CD8-positive, alpha-beta memory T cell (primary cell): Measurements from ENCODE around the gene KLRF2. TPM values are rescaled to one million over a fixed set of nuclear protein-coding genes. Genes with fewer than 3 reads are reported as not detected.
A peak's percentile ranks its signal among the peaks of the same experiment; 100 is the strongest.

Experiments
- CTCF ChIA-PET: fragments of 350-600 bp; sonication (Branson Sonifier 250); formaldehyde crosslinking; loops from one replicate; lab custom pipeline; 2021; ENCODE audit warnings: antibody characterized with exemption; lab: Charles Lee
- POLR2A ChIA-PET: fragments of 350-600 bp; sonication (Branson Sonifier 250); formaldehyde crosslinking; loops from one replicate; lab custom pipeline; 2021; ENCODE audit warnings: antibody characterized with exemption; lab: Charles Lee
- DNase-seq, 5 donors: peaks; one replicate each; pipeline versions ENCODE4 v3.0.0 to v3.0.0-alpha.2; 2020 to 2022; ENCODE audit warnings: mixed read lengths in 1 of 5
- H3K27ac ChIP-seq: one replicate; pipeline ENCODE4 v1.7.0; 2013; ENCODE audit warnings: low read depth, mild to moderate bottlenecking, low read length, moderate library complexity
- H3K27me3 ChIP-seq: 2 replicates; pipeline ENCODE4 v1.7.0; 2013; ENCODE audit warnings: low read length, mild to moderate bottlenecking; ENCODE audit not compliant: insufficient read depth, poor library complexity, severe bottlenecking
- H3K36me3 ChIP-seq: 2 replicates; pipeline ENCODE4 v1.7.0; 2013; ENCODE audit warnings: mild to moderate bottlenecking, low read length, moderate library complexity; ENCODE audit not compliant: insufficient read depth
- H3K4me1 ChIP-seq: 2 replicates; pipeline ENCODE4 v1.7.0; 2013; ENCODE audit warnings: mild to moderate bottlenecking, low read length, moderate library complexity; ENCODE audit not compliant: insufficient read depth
- H3K4me3 ChIP-seq: 2 replicates; pipeline ENCODE4 v1.7.0; 2013; ENCODE audit warnings: mild to moderate bottlenecking, low read length
- H3K9me3 ChIP-seq: 2 replicates; pipeline ENCODE4 v1.7.0; 2013; ENCODE audit warnings: mild to moderate bottlenecking, low read length
- H3K27ac Mint-ChIP-seq, 8 donors: one replicate each; pipeline ENCODE4 v1.8.0; 2020 to 2021; ENCODE audit warnings: mixed read lengths in 8 of 8, mild to moderate bottlenecking in 6 of 8, inconsistent platforms in 3 of 8, moderate library complexity in 3 of 8
- H3K27me3 Mint-ChIP-seq, 2 donors: one replicate each; pipeline ENCODE4 v1.8.0; 2020 to 2021; ENCODE audit warnings: mixed read lengths in 2 of 2, mild to moderate bottlenecking in 1 of 2, moderate library complexity in 1 of 2
- H3K36me3 Mint-ChIP-seq, 3 donors: one replicate each; pipeline ENCODE4 v1.8.0; 2020 to 2021; ENCODE audit warnings: mixed read lengths in 3 of 3, inconsistent platforms in 1 of 3, mild to moderate bottlenecking in 1 of 3
- H3K4me1 Mint-ChIP-seq, 3 donors: one replicate each; pipeline ENCODE4 v1.8.0; 2020 to 2021; ENCODE audit warnings: mixed read lengths in 3 of 3, inconsistent platforms in 1 of 3, mild to moderate bottlenecking in 1 of 3
- H3K4me3 Mint-ChIP-seq, 7 donors: one replicate each; pipeline ENCODE4 v1.8.0; 2020 to 2021; ENCODE audit warnings: mixed read lengths in 7 of 7, mild to moderate bottlenecking in 6 of 7, moderate library complexity in 4 of 7, inconsistent platforms in 2 of 7
- H3K9me3 Mint-ChIP-seq, 5 donors: one replicate each; pipeline ENCODE4 v1.8.0; 2020 to 2022; ENCODE audit warnings: mixed read lengths in 5 of 5, mild to moderate bottlenecking in 3 of 5, moderate library complexity in 2 of 5, inconsistent platforms in 1 of 5
- polyA plus RNA-seq: library from polyadenylated mRNA; unstranded; fragments of 300-500 nt; fragmentation: Illumina TruSeq; gene quantifications from one replicate; pipeline ENCODE4 v1.2.3, GENCODE V29; 2021
- total RNA-seq, 2 experiments: library from RNA; stranded (reverse); gene quantifications; one replicate each; pipeline ENCODE4 v1.2.3, GENCODE V29; 2021

Gene KLRF2
- total and polyA plus RNA-seq, 3 experiments from 2014 or later = not detected

DNA sequence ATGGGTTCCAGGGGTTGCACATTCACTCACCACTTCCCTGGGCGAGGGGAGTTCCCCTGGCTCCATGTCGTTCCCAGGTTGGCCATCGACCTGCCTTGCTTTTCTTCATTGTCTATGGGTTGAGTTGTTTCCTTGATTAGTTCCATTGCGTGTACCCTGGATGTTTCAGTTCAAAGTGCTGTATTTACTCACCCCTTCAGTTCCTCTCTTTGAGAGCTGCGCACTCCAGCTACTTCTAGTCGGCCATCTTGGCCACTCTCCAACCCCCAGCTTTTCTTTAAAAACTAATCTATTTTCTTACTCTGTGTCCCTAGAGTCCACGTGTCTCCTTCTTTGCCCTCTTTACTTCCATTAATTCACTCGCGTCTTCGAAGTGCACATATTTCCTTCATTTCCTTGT is 39.2 kb downstream of the KLRF2 start:
- Histone ChIP-seq H3K27me3 (no peaks in the 10 kb centered on the region), H3K27ac (no peak overlapping the region), H3K4me3 (no peak overlapping the region), H3K4me1 (no peaks in the 10 kb centered on the region), H3K36me3 (no peaks in the 10 kb centered on the region), H3K9me3 (no peaks in the 10 kb centered on the region)
- Mint-ChIP-seq H3K9me3 (no peaks in the 10 kb centered on the region), H3K4me1 (peaks cover 10 to 14% (median 12%) of the 10 kb centered on the region in 3 donors), H3K4me3 (no peak overlapping the region), H3K36me3 (peaks cover 0 to 8% (median 0%) of the 10 kb centered on the region in 3 donors), H3K27me3 (peaks cover 2 to 6% of the 10 kb centered on the region in 2 donors), H3K27ac (no peak overlapping the region)
- DNase-seq = no peak
- POLR2A ChIA-PET = no interaction called here
- CTCF ChIA-PET = interaction anchor here (1.8 to 2.2 kb wide), 2 partner anchors 14 to 106 kb away, joined by 6 to 8 read pairs; no protein-coding TSS in a partner anchor

DNA sequence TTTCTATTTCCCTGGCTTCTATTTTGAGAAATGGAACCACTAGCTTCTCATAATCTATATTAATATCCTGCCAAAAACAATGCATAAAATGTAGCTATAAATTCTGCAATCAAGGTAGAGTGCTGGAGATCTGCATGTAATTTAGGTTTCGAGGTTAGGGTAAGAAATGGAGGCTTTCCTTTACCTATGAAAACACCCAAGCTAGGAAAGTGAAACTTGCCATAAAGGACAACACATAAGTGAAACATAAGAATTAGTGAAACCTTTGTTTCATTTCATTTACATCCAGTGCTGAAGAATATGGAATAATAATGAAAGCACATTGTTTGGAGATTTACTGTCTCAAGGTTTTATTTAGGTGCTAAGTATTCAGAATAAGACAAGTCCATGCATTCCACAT is 41.1 kb downstream of the KLRF2 start:
- ChIA-PET POLR2A (no interaction called here), CTCF (interaction anchor here (1.3 to 1.9 kb wide), 3 partner anchors 109 to 171 kb away, joined by 4 to 12 read pairs (median 6); no protein-coding TSS in a partner anchor)
- Histone ChIP-seq H3K4me3 (no peak overlapping the region), H3K36me3 (no peaks in the 10 kb centered on the region), H3K27ac (no peak overlapping the region), H3K9me3 (no peaks in the 10 kb centered on the region), H3K4me1 (no peaks in the 10 kb centered on the region), H3K27me3 (no peaks in the 10 kb centered on the region)
- peaks cover 14 to 15% (median 14%) of the 10 kb centered on the region in 3 donors for H3K4me1 Mint-ChIP-seq
- H3K36me3 Mint-ChIP-seq = peaks cover 0 to 8% (median 0%) of the 10 kb centered on the region in 3 donors
- peaks cover 2 to 6% of the 10 kb centered on the region in 2 donors for H3K27me3 Mint-ChIP-seq
- H3K4me3 Mint-ChIP-seq = no peak overlapping the region
- no peaks in the 10 kb centered on the region for H3K9me3 Mint-ChIP-seq
- no peak overlapping the region for H3K27ac Mint-ChIP-seq
- no peak for DNase-seq

DNA sequence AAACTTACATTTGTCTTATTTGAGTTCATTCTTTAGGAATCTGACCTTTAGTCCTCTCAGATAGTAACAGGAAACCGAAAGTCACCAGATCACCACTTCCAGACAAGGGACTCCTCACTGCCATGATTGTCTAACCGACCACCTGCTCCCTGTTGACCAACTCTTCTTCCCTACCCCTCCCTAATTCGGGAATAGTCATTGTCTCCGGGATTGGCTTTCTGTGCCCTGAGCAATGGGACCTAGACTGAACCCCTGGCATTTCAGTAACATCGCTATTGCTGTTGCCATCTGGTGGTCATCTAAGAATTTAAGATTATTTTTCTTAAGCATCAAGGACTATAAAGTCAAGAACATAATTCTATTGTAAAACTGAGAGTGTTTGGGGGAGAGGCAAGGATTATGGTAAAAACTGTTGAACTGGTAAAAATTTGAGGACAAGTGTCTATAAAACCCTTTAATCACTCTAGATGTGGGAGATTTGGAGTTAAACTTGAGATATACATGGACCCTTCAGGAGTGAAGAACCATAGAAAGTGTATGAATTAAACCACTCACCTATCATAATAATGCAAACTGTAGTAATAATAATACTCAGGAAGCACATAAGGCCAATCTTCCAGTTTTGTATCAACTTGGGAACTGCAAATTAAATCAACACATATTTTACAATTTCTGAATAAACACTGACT is 44.6 kb downstream of the KLRF2 start:
- peak overlapping the region; percentile 19 for H3K4me3 ChIP-seq
- Mint-ChIP-seq H3K27me3 (peaks cover 0 to 6% of the 10 kb centered on the region in 2 donors), H3K4me1 (peaks cover 9 to 11% (median 10%) of the 10 kb centered on the region in 3 donors), H3K36me3 (peaks cover 0 to 2% (median 0%) of the 10 kb centered on the region in 3 donors), H3K27ac (peak overlapping the region in 3 of 8 donors; percentile 0 to 75 (median 38)), H3K4me3 (peak overlapping the region in 6 of 7 donors; percentile 62 to 91 (median 78)), H3K9me3 (no peaks in the 10 kb centered on the region)
- H3K27ac ChIP-seq = no peak overlapping the region
- POLR2A ChIA-PET = interaction anchor here (0.5 to 0.8 kb wide), 3 partner anchors 75 to 204 kb away, joined by 3 to 5 read pairs (median 4); no protein-coding TSS in a partner anchor
- H3K27me3 ChIP-seq = no peaks in the 10 kb centered on the region
- no peaks in the 10 kb centered on the region for H3K4me1 ChIP-seq
- H3K36me3 ChIP-seq = no peaks in the 10 kb centered on the region
- peak in 2 of 5 donors; percentile 32 to 53 for DNase-seq
- no peaks in the 10 kb centered on the region for H3K9me3 ChIP-seq
- CTCF ChIA-PET = interaction anchor here (0.9 to 4.9 kb wide), 8 partner anchors 14 to 183 kb away, joined by 3 to 52 read pairs (median 4); no protein-coding TSS in a partner anchor

DNA sequence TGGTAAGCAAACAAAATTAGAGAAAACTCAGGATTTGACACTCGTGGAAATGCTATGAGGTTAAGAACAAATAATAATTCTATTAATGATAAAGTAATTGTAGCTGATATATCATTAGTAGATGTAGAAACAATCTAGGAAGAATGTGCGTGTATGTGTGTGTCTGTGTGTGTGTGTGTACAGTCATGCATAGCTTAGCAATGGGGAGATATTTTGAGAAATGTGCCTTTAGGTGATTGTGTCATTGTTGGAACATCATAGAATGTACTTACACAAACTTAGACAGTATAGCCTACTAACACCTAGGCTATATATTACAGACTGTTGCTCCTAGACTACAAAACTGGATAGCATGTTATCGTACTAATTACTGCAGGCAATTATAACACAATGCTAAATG is 45.6 kb downstream of the KLRF2 start:
- peaks cover 0 to 13% of the 10 kb centered on the region in 2 donors for H3K27me3 Mint-ChIP-seq
- CTCF ChIA-PET = interaction anchor here (1.0 to 4.9 kb wide), 8 partner anchors 13 to 184 kb away, joined by 3 to 52 read pairs (median 3); no protein-coding TSS in a partner anchor
- H3K36me3 ChIP-seq = no peaks in the 10 kb centered on the region
- no peaks in the 10 kb centered on the region for H3K4me1 ChIP-seq
- no peak overlapping the region for H3K4me3 Mint-ChIP-seq
- H3K4me1 Mint-ChIP-seq = peaks cover 9 to 11% (median 10%) of the 10 kb centered on the region in 3 donors
- H3K4me3 ChIP-seq = no peak overlapping the region
- H3K27me3 ChIP-seq = no peaks in the 10 kb centered on the region
- POLR2A ChIA-PET = no interaction called here
- no peaks in the 10 kb centered on the region for H3K36me3 Mint-ChIP-seq
- H3K9me3 ChIP-seq = no peaks in the 10 kb centered on the region
- DNase-seq = no peak
- H3K27ac ChIP-seq = no peak overlapping the region
- H3K9me3 Mint-ChIP-seq = no peaks in the 10 kb centered on the region
- H3K27ac Mint-ChIP-seq = no peak overlapping the region

DNA sequence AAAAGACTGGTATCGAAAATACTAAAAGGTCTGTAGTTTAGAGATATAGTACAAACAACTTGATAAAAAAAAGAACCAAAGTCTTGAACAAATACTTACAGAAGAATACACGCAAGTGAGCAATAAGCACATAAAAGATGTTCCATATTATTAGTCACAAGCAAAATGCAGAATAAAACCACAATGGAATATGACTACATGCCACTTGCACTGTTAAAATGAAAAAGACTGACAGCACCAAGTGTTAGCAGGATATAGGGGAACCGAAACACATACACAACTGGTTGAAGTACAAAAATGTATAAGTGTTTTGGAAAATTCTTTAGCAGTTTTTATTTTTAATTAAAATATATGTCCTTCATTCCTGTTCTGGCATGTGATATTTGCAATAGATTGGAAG is 47.3 kb downstream of the KLRF2 start:
- no peak overlapping the region for H3K4me3 Mint-ChIP-seq
- no peak overlapping the region for H3K27ac Mint-ChIP-seq
- H3K4me1 Mint-ChIP-seq = peaks cover 3 to 5% (median 4%) of the 10 kb centered on the region in 3 donors
- CTCF ChIA-PET = interaction anchor here (1.1 kb wide), 1 partner anchor 74 kb away, joined by 3 read pairs; no protein-coding TSS in a partner anchor
- H3K4me1 ChIP-seq = no peaks in the 10 kb centered on the region
- no peaks in the 10 kb centered on the region for H3K9me3 ChIP-seq
- H3K27me3 Mint-ChIP-seq = peaks cover 1 to 18% of the 10 kb centered on the region in 2 donors
- POLR2A ChIA-PET = no interaction called here
- H3K36me3 ChIP-seq = no peaks in the 10 kb centered on the region
- H3K27ac ChIP-seq = no peak overlapping the region
- H3K36me3 Mint-ChIP-seq = no peaks in the 10 kb centered on the region
- H3K9me3 Mint-ChIP-seq = no peaks in the 10 kb centered on the region
- DNase-seq = no peak
- no peaks in the 10 kb centered on the region for H3K27me3 ChIP-seq
- no peak overlapping the region for H3K4me3 ChIP-seq

DNA sequence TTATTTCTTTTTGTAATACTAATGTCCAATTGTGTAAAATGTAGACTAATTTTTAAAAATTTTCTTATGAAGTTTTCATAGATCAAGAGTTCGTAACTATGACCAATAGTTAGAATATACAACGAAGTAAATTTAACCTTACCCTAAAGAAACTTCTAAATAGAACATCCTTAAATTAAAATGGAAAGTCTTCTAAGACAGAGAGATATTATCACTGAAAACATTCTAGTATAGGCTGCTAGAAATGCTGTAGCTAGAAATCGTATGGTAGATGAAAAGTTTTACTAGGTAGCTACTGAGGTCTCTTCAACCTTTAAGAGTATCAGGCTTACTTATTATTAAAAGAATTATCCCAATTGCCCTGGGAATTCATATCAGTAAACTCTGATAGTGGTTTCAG is 50.0 kb downstream of the KLRF2 start:
- Histone ChIP-seq H3K27me3 (no peaks in the 10 kb centered on the region), H3K36me3 (no peaks in the 10 kb centered on the region), H3K9me3 (no peaks in the 10 kb centered on the region), H3K4me1 (no peaks in the 10 kb centered on the region), H3K4me3 (no peak overlapping the region), H3K27ac (no peak overlapping the region)
- peaks cover 1 to 21% of the 10 kb centered on the region in 2 donors for H3K27me3 Mint-ChIP-seq
- POLR2A ChIA-PET = no interaction called here
- H3K4me3 Mint-ChIP-seq = no peak overlapping the region
- no peaks in the 10 kb centered on the region for H3K4me1 Mint-ChIP-seq
- no peak overlapping the region for H3K27ac Mint-ChIP-seq
- no peaks in the 10 kb centered on the region for H3K9me3 Mint-ChIP-seq
- H3K36me3 Mint-ChIP-seq = no peaks in the 10 kb centered on the region
- CTCF ChIA-PET = interaction anchor here (0.8 to 2.4 kb wide), 3 partner anchors 9 to 184 kb away, joined by 4 to 19 read pairs (median 5); no protein-coding TSS in a partner anchor
- no peak for DNase-seq

DNA sequence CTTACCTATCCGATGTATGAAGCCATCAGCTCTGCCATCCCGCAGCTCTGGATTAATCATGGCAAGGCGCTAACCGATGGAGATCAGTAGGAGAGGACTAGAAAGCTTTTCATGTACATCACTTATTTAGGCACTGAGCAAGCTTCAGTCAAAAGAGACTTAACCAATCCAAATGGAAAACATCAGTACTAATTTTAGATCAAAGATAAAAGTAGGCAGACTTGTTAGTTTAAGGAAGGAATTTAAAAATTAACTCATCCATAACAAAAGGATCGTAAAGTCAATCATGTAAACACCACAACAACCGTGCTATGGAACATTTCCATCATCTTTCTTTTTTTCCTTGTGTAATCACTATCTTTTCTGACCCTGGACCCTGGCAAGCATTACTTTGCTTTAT is 51.0 kb downstream of the KLRF2 start, which contains the start of gene CLEC2A:
Gene CLEC2A, minus strand, starts transcription at position 101 of the 400 bp plus-strand sequence. Its CDS starts 41 bp downstream, at position 60.
- Histone ChIP-seq H3K9me3 (no peaks in the 10 kb centered on the region), H3K36me3 (no peaks in the 10 kb centered on the region), H3K27me3 (no peaks in the 10 kb centered on the region), H3K4me3 (no peak within 1 kb of the TSS), H3K27ac (no peak within 1 kb of the TSS), H3K4me1 (no peaks in the 10 kb centered on the region)
- CTCF ChIA-PET = interaction anchor here (0.8 to 2.4 kb wide), 3 partner anchors 8 to 185 kb away, joined by 4 to 19 read pairs (median 5); no protein-coding TSS in a partner anchor
- no peak for DNase-seq
- no peaks in the 10 kb centered on the region for H3K36me3 Mint-ChIP-seq
- POLR2A ChIA-PET = no interaction called here
- no peaks in the 10 kb centered on the region for H3K4me1 Mint-ChIP-seq
- peaks cover 1 to 25% of the 10 kb centered on the region in 2 donors for H3K27me3 Mint-ChIP-seq
- H3K27ac Mint-ChIP-seq = no peak within 1 kb of the TSS
- H3K9me3 Mint-ChIP-seq = no peaks in the 10 kb centered on the region
- no peak within 1 kb of the TSS for H3K4me3 Mint-ChIP-seq

DNA sequence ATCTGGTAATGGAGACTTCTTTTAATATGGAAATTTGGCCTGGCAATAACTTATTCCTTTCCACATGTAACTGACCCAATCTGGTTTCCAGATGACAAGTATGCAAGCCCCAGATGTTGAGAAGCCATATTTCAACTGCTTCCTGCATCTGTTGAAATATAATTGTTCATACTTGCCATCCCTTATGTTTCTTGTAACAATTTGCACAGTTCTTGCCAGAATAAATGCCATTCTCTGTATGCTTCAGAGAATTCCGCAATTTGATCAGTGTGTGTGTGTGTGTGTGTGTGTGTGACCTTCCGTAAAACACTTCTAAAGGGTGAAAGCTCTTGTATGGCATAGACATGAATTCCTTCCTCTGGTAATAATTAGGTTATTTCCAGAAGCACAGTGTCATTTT is 52.7 kb downstream of the KLRF2 start:
- ChIA-PET POLR2A (no interaction called here), CTCF (interaction anchor here (0.9 kb wide), 1 partner anchor 120 kb away, joined by 3 read pairs; no protein-coding TSS in a partner anchor)
- no peaks in the 10 kb centered on the region for H3K36me3 ChIP-seq
- H3K4me1 Mint-ChIP-seq = no peaks in the 10 kb centered on the region
- no peak overlapping the region for H3K27ac Mint-ChIP-seq
- no peak for DNase-seq
- H3K27me3 Mint-ChIP-seq = peaks cover 1 to 24% of the 10 kb centered on the region in 2 donors
- no peak overlapping the region for H3K4me3 Mint-ChIP-seq
- no peak overlapping the region for H3K27ac ChIP-seq
- H3K4me3 ChIP-seq = no peak overlapping the region
- H3K9me3 Mint-ChIP-seq = no peaks in the 10 kb centered on the region
- H3K4me1 ChIP-seq = no peaks in the 10 kb centered on the region
- H3K9me3 ChIP-seq = no peaks in the 10 kb centered on the region
- no peaks in the 10 kb centered on the region for H3K36me3 Mint-ChIP-seq
- no peaks in the 10 kb centered on the region for H3K27me3 ChIP-seq
